OCI-LY1 (cell line): ENCODE data around the gene EZH2.

Experiments used
- CTCF ChIP-seq: fragments of 200-600 bp; sonication (generic), shearing (Covaris generic); IDR thresholded peaks from 2 replicates; pipeline ENCODE4 v1.5.1; 2017; ENCODE audit warnings: mild to moderate bottlenecking, antibody characterized with exemption, low read length, moderate library complexity, mixed read lengths
- EZH2 ChIP-seq: fragments of 200-600 bp; sonication (generic), shearing (Covaris generic); IDR thresholded peaks from 2 replicates; pipeline ENCODE4 v1.8.0; 2017; ENCODE audit warnings: borderline replicate concordance, mixed run types, mild to moderate bottlenecking, antibody characterized with exemption, low read length, moderate library complexity, mixed read lengths

DNA sequence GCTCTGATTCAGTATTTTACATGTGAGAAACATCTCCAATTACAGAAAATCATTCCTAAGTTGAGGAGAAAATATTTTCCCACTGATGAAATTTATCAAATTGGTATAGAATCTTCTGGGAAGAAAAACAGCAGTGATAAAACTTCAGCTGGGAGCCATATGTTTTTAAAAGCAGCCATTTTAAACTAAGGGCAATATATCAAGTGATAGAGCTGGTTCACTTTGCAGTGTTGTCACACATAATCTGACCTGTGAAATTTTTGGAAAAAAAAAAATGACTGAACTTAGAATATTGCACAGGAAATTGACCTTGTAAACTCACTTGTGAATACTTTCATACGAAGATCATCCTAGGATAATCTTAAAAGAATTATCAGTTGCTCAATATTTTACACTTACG lies 10.5 kb upstream of the EZH2 start:
- no peak for TF ChIP-seq CTCF
- no peak for TF ChIP-seq EZH2
